Subcutaneous adipose tissue (tissue), 4 donors: ENCODE measurements around the gene TBC1D23. TPM values are rescaled to one million over a fixed set of nuclear protein-coding genes. Genes with fewer than 3 reads are reported as not detected.

Experiments used
- total RNA-seq, 4 donors: library from RNA; depleted of rRNA; stranded (reverse); fragments of >200 nt; gene quantifications; one replicate each; pipeline ENCODE4 v1.1.0, GENCODE V29; 2016
- TF ChIP-seq, protein P1 (sequence below): fragments of 450-650 bp; IDR thresholded peaks from one replicate; pipeline ENCODE4 v1.5.1; 2016; ENCODE audit warnings: low read depth, mild to moderate bottlenecking, control low read depth, antibody characterized with exemption, moderate library complexity

TBC1D23 gene
- total RNA-seq, 4 donors from 2014 or later, result 39.2 to 66.9 (median 47.8) TPM

- TF ChIP-seq, protein P1, sequence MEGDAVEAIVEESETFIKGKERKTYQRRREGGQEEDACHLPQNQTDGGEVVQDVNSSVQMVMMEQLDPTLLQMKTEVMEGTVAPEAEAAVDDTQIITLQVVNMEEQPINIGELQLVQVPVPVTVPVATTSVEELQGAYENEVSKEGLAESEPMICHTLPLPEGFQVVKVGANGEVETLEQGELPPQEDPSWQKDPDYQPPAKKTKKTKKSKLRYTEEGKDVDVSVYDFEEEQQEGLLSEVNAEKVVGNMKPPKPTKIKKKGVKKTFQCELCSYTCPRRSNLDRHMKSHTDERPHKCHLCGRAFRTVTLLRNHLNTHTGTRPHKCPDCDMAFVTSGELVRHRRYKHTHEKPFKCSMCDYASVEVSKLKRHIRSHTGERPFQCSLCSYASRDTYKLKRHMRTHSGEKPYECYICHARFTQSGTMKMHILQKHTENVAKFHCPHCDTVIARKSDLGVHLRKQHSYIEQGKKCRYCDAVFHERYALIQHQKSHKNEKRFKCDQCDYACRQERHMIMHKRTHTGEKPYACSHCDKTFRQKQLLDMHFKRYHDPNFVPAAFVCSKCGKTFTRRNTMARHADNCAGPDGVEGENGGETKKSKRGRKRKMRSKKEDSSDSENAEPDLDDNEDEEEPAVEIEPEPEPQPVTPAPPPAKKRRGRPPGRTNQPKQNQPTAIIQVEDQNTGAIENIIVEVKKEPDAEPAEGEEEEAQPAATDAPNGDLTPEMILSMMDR, result no peak
These were observed 7.4 kb downstream of the TBC1D23 start for GRCh38 chr3:100268156-100268555.

GRCh38 chr3:100269001-100269400 is 8.2 kb downstream of the TBC1D23 start:
- TF ChIP-seq, protein P1, result no peak

GRCh38 chr3:100269410-100270214 is 8.8 kb downstream of the TBC1D23 start:
- TF ChIP-seq, protein P1, result no peak

GRCh38 chr3:100270215-100270583 is 9.4 kb downstream of the TBC1D23 start:
- TF ChIP-seq, protein P1, result no peak

DNA sequence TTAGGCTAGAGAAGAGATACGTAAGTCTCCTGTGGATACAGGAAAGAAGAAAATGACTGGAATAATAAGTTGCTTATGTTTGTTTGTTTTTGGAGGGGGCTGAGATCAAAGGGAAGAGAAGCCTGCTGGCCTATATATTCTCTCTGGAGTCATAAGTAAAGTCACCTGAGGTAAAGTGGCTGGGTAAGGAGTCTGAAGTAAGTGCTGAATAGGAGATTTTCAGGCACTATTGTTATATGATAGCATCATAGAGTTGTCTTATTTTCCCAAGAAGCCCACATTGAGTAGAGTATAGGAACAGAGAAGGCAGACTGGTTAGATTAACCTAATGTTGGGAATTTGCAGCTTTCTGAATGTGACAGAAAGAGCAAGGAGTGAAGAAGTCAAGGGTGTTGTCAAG is 10.7 kb downstream of the TBC1D23 start:
- TF ChIP-seq, protein P1, result no peak

DNA sequence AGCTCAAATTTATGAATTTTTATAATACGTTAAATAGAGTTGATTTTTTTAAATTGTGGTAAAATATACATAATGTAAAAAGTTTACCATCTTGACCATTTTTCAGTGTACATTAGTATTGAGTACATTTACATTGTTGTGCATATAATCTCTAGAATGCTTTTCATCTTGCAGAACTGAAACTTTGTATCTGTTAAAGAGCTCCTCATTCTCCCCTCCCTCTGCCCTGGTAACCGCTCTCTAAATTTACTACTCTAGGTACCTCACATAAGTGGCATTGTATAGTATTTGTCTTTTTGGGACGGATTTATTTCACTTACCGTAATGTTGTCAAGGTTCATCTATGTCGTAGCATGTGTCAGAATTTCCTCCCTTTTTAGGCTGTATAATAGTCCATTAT is 13.6 kb downstream of the TBC1D23 start:
- TF ChIP-seq, protein P1, result no peak

GRCh38 chr3:100277255-100277800 is 16.5 kb downstream of the TBC1D23 start:
- TF ChIP-seq, protein P1, result no peak
